A549 treated with GW870086 at 1 μM for 4 hours (cell line): ENCODE results near the gene ARHGEF33. TPM values are rescaled to one million over a fixed set of nuclear protein-coding genes. Genes with fewer than 3 reads are reported as not detected.

Experiments used
- total RNA-seq: library from RNA; stranded (reverse); fragments of 200-300 nt; extraction: Qiagen RNA extraction; gene quantifications from 5 replicates; pipeline ENCODE4 v1.2.3, GENCODE V29; 2022; ENCODE audit warnings: low read depth

The ARHGEF33 gene
- 0.02 TPM in 1 of 5 replicates, not detected in the others for total RNA-seq

DNA sequence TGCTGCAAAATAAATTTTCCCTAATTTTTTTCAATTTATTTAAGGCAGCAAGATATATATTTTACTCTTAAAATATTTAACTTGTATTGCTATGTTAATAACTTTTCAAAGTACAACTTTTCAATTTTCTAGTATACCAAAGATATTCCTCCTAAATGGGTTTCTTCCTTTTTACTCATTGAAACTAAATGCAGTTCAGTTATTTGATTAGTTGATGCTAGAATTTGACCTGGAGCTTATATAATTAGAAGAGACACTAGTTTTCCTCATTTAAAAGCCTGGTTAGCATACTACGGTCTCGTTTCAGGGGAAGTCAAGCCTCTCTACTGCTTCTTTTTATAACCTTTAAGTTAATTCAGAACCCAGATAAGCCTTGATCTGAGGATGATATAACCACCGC is at the start of gene ARHGEF33:
Gene ARHGEF33 (plus strand): TSS at position 301 of the 400 bp plus-strand sequence. CDS start 29,573 bp downstream, outside the sequence.

DNA sequence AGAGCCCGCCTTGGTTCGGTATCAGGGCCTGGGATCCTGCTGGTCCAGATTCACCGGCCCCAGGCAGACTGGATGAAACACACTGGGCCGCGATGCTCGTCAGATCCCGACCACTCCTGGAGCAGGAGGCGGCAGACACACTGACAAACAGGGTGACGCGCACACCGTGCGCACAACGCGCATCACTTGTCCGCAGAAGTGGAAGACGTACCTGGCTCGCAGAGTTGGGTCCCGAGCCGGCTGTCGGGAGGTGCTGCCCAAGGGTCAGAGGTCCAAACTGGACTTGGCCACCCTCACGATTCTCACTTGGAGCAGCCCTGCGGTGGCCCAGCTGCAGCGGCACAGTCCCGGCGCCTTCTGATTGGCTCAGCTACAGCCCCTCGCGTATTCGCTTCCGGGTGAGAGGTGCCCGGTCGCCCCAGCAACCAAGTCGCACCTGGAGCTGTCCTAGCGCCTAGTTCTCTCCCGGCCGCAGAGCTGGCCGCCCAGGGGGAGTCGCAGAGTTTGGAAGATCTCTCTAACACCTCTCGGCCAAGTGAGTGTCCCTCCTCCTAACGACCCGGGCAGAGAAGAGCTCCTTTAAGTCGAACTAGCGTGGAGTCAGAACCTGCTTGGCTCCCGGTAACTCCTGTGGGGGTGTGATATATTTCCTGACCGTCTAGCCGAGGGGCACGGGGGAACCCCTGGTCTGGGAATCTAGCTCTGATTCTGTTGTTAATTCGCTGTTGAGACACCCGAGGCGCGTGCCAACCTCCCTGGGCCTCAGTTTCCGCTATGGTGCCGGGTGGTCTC is 13.9 kb upstream of the ARHGEF33 start, which contains the start of the genes DHX57 and MORN2:
Gene DHX57 (minus strand): TSS at position 359 of the 792 bp plus-strand sequence. CDS start 7,529 bp downstream, outside the sequence.
Gene MORN2 (plus strand): TSS at position 401 of the 792 bp plus-strand sequence.

Other genes starting within 250 kb of the ARHGEF33 start
- 15.7 to 17.8 TPM (median 16.8 TPM) in 5 replicates for gene GALM, start 223.8 kb upstream of the ARHGEF33 start, total RNA-seq
- 303 to 407 TPM (median 345 TPM) in 5 replicates for gene SRSF7, start 138.5 kb upstream of the ARHGEF33 start, total RNA-seq
- 35.5 to 44.3 TPM (median 40.0 TPM) in 5 replicates for gene GEMIN6, start 111.7 kb upstream of the ARHGEF33 start, total RNA-seq
- 18.3 to 21.8 TPM (median 20.5 TPM) in 5 replicates for gene DHX57, start 13.9 kb upstream of the ARHGEF33 start, total RNA-seq
- 37.3 to 46.6 TPM (median 41.8 TPM) in 5 replicates for gene MORN2, start 13.9 kb upstream of the ARHGEF33 start, total RNA-seq
- gene SOS1, start 231.2 kb downstream of the ARHGEF33 start, total RNA-seq, result 11.7 to 17.3 TPM (median 15.6 TPM) in 5 replicates